ENCODE results near the gene SKOR1. TPM values are rescaled to one million over a fixed set of nuclear protein-coding genes. Genes with fewer than 3 reads are reported as not detected.

Gene SKOR1
- polyA plus RNA-seq, 3 donors: 0.16 to 0.29 (median 0.25) TPM

DNA sequence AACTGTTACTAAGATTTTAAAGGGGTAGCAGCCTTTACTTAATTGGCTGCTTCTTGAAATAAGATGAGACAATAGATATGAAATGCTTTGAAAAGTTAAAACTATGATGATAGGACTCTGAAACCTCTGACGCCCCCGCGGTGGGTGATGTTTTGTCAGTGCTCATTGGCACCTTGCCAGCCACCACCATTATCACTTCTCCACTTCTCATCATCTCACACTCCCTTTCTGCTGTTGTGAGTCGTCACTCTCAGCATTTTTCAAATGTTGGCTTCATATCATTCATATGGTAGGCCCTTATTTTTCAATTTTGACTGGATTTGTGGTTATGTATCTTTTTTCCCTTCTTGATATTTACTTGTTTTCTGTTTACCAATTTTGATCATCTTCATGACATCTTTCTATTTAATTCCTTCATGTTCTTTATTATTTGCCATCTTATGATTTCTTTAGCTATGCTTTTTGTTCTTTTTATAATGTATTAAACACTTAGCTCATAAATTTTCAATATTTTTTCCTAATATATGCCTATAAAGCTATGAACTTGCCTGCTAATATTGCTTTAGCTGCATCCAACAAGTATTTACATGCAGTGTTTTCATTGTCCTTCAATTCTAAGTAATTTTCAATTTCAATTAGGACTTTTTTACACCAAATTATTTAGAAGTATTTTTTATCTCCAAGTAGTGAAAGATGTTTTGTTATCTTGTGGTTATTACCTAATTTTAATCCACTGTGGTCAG, 30.3 kb upstream of the SKOR1 start:
- no peak for DNase-seq (ENCODE audit: low read depth in 3 of 3, low spot score in 2 of 3)

DNA sequence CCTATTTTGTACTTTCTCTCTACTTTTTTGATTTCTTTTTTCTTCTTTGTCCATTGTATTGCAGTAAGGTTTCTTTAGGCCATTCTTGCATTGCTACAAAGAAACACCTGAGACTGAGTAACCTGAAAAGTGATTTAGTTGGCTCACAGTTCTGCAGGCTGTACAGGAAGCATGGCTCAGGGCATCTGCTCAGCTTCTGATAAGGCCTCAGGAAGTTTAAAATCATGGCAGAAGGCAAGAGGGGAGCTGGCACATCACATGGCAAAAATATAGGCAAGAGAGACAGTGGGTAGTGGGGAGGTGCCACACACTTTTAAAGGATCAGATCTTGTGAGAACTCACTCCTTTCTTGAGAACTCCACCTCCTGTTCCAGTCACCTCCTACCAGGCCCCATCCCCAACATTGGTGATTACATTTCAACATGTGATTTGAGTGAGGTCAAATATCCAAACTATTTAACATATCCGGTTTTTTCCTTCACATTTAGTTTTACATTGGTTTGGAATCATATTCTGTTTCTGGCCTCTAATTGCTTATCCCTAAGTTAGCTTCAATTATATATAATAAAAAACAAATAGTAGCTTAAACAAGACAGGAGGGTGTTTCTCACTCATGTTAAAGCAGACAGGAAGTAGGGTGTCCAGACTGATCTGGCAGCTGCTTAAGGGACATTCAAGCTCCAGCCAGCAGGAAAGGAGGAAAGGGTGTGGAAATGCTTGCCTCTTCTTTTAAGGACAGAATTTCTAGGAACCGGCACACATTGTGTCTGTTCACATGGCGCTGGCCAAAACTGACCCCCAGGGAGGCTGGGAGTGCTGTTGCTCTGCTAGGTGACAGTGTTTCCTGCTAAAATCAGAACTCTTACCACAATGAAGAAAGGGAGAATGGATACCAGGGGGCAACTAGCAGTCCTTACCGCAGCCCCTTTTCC, 28.8 kb upstream of the SKOR1 start:
- no peak for DNase-seq (ENCODE audit: low read depth in 3 of 3, low spot score in 2 of 3)

DNA sequence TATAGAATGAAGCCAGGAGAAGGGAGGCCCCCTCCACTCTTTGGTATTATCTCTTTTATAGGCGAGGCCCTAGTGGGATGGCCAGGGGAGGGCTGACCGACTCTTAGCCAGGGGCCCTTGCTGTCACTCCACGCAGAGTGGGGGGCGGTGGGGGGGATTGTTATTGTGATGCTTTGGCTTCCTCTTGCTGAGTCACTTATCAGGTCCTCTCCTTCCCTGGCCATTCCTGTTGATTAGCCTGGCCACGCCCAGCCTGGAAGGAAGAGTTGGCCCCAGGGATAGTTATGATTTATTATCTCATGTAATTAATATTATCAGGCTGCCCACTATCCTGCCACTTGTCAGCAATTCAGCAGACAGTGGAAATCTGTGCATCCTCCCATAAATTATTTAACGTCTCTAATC, 25.5 kb upstream of the SKOR1 start:
- DNase-seq (ENCODE audit: low read depth in 3 of 3, low spot score in 2 of 3): no peak

DNA sequence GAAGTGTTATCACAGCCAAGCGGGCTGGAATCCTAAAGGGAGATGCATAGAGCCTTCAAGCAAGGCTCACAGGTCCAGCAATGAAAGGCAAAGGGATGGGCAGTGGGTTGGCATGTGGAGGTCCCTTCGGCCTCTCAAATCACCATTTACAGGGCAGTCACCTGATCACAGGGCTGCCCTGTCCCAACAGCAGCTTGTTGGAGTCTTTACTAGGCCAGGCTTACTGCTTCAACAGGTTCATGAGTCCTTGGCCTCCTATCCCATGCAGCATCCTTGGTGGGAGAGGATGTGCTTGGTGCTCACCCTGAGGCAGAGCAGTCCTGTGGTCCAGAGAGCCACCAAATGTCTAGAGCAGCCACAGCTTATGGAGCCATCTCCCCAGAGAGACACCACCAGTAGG, 24.2 kb upstream of the SKOR1 start:
- no peak for DNase-seq (ENCODE audit: low read depth in 3 of 3, low spot score in 2 of 3)

DNA sequence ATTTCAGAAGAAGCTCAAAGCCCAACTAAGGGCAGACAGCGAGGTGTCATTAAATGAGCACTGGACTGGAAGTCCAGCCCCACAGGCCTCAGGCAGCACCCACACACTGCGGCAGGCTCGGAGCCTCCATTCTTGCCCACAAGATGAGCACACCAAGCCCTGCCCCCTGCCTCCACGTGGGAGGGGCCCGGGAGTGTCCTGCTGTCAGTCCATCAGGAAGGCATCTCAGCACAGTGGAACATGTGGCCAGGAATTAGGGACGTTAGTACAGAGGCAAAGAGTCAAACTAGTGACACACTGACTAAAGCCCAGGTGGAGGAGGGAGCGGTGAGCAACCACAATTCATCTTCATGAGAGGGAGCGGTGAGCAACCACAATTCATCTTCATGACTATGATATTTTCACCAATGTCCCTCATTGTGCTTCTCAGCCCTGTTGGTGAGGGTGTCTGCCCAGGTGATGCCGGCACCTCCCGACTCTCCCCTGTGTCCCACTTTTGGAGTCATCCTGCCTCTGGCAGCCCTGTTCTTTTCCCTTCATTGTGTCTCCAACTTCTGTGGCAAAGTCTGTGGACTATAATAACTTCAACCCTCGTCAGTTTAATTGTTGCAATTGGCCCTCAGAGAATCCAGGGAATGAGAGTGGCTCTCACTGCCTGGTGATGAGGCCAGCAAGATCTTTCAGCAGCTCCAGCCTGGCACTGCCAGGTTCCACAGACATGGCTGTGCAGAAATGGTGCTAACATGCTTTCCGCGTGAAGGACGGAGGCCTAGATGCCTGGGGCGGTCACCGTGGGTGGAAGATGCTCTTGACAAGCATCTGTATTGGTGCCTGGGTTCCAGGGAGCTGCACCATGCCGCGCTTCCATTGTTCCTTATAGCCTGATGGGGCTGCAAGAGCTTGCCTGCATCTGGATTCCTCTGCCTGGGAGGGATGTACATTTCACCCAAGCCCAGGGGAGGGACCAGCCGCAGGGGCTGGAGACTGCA, 23.1 kb upstream of the SKOR1 start:
- no peak for DNase-seq (ENCODE audit: low read depth in 3 of 3, low spot score in 2 of 3)

DNA sequence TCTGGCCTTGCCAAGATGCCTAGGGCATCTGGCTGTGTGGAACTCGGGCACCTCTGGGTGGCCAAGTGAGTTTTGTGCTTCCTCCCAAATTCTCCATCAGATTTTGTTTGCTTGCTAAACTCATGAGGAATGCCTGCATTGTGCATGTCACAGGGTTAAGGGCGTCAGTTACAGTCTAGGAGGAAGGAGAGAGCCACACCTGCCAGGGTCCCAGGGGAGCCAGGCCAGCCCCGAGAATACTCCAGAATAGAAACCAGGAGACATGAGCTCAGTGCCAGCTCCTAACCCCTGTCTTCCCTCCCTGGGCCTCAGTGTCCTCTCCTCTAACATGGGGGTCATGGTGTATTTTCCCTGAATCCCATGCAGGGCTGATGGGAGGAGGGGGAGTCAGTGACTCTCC, 22.0 kb upstream of the SKOR1 start:
- no peak for DNase-seq (ENCODE audit: low read depth in 3 of 3, low spot score in 2 of 3)

DNA sequence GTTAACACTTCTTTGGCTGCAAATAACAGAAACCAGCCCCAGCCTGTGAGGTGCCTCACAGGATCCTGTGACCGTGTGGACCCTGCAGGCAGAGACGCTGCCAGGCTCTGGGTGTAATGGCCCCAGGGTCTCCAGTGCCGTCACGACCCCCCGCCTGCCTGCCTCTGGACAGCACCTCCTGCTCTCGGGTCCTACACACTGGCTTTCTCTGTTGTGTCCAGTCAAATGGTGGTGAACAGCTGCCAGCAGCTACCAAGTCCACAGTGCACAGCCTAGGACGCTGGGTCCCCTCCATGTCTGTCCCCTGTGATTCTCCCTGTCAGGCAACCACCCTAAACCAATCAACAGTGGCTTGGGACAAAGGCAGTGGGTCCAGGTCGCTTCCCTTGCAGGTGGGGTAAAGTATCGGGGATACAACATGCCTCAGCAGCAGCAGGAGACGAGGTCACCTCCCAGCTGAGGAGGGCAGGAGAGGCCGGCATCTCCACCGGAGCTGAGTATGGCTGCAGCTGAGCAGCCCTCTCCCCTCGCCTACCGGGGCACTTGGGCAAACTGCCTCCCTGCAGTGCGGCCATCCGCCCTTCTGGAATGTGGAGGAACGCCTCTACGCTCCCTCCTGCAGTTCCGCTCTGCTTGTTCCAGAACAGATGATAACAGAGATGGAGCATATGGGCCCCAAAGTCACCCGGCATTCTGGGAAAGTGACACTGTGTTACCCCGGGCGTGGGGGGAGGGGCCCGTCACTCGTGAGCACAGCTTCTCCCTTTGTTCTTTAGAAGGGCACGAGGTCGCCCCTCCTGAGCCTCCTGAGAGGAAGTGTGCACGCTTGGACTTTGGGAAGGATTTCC, 21.1 kb upstream of the SKOR1 start:
- DNase-seq (ENCODE audit: low read depth in 3 of 3, low spot score in 2 of 3): no peak

DNA sequence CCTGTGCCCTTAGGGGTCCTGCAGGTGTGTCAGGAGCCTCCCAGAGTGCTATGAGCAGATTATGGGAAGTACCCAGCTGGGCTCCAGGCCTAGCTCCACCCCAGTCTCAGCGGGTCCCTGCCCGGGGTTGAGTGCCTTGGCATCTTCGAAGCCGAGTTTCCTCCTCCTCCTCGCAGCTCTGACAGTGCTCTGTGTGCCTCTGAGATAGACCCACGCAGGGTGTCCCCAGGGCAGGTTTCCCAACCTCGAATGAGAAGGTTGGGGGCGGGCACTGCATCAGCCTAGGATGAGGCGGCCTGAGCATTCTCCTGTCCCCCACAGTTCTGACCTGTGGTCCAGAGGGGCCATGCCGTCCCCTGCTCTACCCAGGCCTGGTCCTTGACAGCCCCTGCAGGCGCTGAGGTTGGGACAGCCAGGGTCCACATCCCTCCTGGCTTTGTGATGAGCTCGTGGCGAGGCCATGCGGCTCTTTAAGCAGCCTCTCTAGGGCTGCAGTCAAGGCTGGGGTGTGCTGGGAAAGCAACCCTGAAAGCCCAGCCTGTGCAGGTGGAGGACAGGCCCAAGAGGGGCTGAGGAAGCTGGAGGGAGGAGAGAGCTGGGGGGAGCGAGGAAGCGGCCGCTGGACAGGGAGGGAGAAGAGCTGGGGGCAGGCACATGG, 20.2 kb upstream of the SKOR1 start:
- DNase-seq (ENCODE audit: low read depth in 3 of 3, low spot score in 2 of 3): no peak

DNA sequence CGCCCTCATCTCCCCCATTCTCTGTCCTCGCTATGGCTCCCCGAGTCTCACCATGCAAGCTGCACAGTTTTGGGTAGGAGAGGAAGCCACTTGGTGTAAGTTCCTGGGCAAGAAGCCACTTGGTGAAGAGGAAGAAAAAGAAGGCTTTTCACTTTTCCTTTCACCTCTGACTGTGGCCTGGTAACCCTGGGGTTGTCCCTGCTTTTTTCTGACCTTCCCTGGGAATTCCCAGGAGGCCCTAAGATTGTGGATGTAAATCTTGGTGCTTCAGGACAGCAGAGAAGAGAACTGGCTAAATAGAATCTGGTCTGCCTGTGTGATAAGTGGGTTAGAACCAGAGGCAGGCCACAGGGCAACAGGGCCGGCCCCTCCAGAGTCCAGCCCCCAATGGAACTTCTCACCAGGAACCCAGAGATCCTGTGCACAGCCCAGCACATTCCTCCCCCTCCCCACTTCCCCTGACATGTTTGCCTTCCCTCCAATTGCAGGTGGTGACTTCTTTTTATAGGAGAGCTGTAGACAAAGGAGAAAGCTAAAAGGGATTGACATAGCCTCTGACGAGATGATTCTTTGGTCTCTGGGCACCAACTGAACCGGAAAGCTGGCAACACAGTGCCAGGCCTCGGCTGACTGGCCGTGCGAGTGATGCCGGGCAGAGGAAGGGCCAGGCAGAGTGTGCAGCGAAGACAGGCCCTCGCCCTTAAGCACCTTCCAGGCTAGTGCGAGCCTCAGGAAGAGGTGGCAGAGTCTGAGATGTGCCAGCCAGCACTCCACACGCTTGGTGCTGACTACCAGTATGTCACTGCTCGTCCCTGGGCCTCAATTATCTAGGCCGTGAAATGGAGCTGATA, 19.4 kb upstream of the SKOR1 start:
- DNase-seq (ENCODE audit: low read depth in 3 of 3, low spot score in 2 of 3): no peak

DNA sequence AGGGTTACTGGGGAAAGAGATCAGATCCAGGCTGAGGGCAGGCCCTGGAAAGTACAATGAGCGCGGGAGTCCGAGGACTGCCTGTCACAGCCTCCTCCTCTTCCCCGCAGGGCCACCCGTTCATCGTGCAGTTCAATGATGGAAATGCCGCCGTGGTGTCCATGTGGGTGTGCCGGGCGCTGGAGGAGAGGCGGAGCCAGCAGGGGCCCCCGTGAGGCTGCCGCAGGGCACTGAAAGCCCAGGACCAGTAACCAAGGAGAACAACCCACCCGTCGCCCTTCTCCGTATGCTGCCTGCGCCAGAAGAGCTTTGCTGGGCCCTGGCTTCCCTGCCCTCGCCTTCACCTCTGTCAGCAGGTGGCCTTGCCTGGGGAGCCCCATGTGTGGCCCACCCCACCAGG, 18.8 kb upstream of the SKOR1 start:
- DNase-seq (ENCODE audit: low read depth in 3 of 3, low spot score in 2 of 3): no peak

DNA sequence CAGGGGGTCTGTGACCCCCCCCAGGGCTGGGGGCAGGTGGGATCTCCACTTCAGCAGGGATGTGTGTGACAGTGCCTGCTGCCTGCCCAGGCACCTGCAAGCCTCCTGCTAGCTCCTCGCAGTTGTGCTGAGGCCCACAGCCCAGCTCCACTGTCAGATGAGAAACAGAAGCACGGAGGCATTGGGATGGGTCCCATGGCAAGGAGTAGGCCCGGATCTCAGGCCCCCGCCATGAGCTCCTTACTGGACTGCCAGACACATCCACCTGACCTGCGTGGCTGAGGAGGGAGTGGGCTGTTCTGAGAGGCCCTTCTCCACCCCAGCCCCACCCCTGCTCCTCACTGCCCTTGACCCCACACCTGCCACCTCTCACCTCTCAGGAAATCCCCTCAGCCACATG, 18.2 kb upstream of the SKOR1 start:
- no peak for DNase-seq (ENCODE audit: low read depth in 3 of 3, low spot score in 2 of 3)

DNA sequence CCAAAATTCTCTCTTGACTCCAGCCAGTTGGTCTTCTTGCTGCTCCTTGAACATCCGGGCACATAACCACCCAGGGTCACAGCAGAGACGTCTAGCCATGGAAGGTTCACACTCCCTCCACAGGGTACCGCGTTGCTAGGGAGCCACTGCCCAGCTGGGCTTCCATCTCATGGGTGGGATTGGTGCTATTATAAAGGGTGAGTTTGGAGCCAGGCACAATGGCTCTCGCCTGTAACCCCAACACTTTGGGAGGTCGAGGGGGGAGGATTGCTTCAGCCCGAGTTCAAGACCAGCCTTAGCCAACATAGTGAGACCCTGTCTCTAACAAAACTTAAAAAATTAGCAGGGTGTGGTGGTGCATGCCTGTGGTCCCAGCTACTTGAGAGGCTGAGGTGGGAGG, 17.5 kb upstream of the SKOR1 start:
- no peak for DNase-seq (ENCODE audit: low read depth in 3 of 3, low spot score in 2 of 3)

DNA sequence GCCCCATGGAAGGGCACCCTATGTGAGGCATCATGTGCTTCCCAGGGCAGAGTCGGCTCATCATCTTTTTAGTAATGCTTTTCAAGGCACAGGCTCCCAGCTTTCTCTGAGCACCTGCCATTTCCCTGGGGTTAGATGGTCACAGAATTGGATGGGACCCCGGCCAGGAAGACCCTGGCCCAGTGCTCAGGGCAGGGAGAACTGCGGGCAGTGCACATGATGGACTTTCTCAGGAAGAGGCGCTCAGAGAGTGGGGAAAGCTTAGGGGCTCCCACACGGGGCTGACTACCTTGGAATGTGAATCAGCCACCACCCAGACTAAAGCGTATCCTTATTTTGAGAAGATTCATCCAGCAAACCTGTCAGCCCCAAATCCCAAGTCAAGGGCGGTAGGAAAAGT, 16.5 kb upstream of the SKOR1 start:
- DNase-seq (ENCODE audit: low read depth in 3 of 3, low spot score in 2 of 3): no peak

DNA sequence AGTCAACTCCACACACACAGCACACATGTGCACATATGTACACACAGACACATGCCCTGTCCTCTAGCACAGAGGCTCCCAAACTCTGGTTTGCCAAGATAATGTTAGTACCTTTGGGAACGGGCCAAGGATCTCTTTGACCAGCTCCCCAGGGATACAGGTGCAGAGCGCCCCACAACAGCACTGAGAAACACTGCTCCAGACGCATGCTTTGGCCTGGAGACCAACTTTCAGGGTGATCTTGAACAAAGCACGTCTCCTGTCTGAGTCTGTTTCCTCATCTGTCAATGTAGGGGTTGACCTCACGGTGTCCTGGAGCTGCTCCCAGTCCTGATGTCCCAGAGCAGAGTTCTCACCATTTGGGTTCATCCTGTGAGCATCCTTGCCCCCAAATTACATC, 15.9 kb upstream of the SKOR1 start:
- no peak for DNase-seq (ENCODE audit: low read depth in 3 of 3, low spot score in 2 of 3)

DNA sequence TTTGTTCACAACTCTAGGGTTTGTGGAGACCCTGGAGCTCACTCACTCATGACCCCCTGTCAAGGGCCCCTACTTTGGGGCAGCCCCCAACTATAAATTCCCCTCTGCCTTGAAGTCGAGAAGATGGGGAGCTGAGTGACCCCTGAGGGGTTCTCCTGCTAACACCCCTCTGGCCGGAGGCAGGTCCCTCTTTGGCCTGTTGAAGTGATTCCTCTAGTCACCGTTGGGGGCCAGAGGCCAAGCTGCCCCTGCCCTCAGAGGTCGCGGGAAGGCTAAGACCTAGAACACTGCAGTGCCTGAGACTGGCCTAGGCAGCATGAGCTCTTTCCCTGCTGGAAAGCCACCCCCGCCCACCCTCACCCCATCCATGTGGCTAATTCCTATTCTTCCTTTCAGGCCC, 15.4 kb upstream of the SKOR1 start:
- DNase-seq (ENCODE audit: low read depth in 3 of 3, low spot score in 2 of 3): no peak

DNA sequence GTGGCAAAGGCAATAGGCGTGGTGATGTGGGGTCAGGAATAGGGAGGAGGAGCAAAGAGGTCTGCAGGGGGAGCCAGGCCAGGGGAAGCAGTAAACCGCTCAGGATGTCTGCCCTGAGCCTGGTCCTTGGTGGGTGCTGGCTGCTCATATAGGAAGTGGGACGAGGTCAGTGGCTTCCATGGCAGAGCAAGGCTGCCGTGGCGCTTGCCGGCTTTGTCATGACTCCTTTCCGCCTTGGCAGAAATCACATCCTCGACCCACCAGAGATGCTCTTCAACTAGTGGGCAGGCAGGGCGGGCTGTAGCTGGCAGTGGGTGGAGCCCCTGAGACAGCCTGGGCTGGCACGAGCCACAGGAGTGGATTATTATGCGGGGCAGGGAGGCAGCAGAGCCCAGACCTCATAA, 13.1 kb upstream of the SKOR1 start:
- DNase-seq (ENCODE audit: low read depth in 3 of 3, low spot score in 2 of 3): no peak

DNA sequence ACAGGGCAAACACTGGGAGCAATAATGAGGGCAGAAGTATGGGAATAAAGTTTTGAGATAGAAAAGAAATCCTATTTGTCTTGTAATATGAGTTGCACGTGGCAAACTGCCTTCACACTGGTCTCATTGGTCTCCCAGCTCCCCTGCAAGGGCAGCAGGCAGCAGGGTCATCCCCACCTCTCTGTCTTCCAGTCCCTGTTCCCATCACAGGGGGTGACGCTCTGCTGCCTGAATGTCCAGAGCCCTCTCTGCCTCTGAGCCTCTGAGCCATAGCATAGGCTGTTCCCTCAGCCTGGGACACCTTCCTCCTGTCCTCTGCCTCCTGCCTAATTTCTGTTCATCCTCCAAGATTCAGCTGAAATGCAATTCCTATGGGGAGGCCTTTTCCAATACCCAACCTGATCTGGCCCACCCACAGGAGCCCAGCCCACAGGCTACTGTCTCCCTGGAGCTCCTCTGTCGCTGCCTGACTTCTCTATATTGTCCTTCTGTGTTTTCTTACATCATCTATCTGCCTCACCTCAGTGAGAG, 12.1 kb upstream of the SKOR1 start:
- DNase-seq (ENCODE audit: low read depth in 3 of 3, low spot score in 2 of 3): no peak

DNA sequence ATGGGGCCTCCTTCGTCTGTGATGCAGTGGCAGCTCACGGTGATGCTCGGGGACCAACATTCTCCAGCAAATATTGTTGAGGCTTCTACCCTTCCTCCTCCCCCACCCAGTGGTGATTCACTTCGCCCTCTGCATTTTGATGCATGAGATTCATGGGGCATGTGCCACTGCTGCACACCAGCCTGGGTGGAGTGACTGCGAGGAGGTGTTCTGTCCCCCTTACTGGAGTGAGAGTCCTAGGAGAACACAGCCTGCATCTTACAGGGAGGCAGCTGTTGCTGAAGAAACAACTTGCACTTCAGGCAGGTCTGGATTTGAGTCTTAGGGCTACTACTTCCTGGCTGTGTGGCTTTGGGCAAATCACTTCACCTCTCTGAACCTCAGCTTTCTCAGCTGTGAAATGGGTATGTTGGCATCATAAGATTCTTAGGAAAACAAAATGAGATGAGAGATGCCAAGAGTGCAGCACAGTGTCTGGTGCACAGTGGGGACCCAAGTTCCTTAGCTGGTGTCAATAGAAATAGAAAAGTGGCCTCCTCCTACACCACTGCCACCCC, 10.2 kb upstream of the SKOR1 start:
- DNase-seq (ENCODE audit: low read depth in 3 of 3, low spot score in 2 of 3): no peak
